Breast epithelium (tissue), 3 donors: ENCODE results near the gene HABP4.

Experiments used
- POLR2A ChIP-seq: fragments of 450-650 bp; IDR thresholded peaks from one replicate; pipeline ENCODE4 v1.6.1; 2016; ENCODE audit warnings: antibody characterized with exemption, mild to moderate bottlenecking, moderate library complexity
- TF ChIP-seq, protein P1 (sequence below), 3 donors: fragments of 450-650 bp; IDR thresholded peaks; one replicate each; pipeline ENCODE4 v1.5.1; 2016 to 2017; ENCODE audit warnings: antibody characterized with exemption in 3 of 3, mild to moderate bottlenecking in 3 of 3, moderate library complexity in 3 of 3

- TF ChIP-seq, protein P1, sequence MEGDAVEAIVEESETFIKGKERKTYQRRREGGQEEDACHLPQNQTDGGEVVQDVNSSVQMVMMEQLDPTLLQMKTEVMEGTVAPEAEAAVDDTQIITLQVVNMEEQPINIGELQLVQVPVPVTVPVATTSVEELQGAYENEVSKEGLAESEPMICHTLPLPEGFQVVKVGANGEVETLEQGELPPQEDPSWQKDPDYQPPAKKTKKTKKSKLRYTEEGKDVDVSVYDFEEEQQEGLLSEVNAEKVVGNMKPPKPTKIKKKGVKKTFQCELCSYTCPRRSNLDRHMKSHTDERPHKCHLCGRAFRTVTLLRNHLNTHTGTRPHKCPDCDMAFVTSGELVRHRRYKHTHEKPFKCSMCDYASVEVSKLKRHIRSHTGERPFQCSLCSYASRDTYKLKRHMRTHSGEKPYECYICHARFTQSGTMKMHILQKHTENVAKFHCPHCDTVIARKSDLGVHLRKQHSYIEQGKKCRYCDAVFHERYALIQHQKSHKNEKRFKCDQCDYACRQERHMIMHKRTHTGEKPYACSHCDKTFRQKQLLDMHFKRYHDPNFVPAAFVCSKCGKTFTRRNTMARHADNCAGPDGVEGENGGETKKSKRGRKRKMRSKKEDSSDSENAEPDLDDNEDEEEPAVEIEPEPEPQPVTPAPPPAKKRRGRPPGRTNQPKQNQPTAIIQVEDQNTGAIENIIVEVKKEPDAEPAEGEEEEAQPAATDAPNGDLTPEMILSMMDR (IDR thresholded peaks at IDR 0.05), result no peak
- TF ChIP-seq POLR2A, result no peak
These were observed 51.0 kb downstream of the HABP4 start for GRCh38 chr9:96500696-96501632.
